Activated CD4-positive, CD25-positive, alpha-beta regulatory T cell treated with anti-CD3 and anti-CD28 coated beads, Interleukin-2, amount 50 U/mL, for 72 hours (primary cell): ENCODE data around the gene BCL2L13.

Source experiments
- DNase-seq: peaks from one replicate; pipeline ENCODE4 v3.0.0; 2021

Gene BCL2L13

GRCh38 chr22:17767233-17768065 lies 128.9 kb downstream of the BCL2L13 start:
- peak; percentile 58 for DNase-seq

GRCh38 chr22:17769013-17769715 lies 130.6 kb downstream of the BCL2L13 start:
- no peak for DNase-seq

DNA sequence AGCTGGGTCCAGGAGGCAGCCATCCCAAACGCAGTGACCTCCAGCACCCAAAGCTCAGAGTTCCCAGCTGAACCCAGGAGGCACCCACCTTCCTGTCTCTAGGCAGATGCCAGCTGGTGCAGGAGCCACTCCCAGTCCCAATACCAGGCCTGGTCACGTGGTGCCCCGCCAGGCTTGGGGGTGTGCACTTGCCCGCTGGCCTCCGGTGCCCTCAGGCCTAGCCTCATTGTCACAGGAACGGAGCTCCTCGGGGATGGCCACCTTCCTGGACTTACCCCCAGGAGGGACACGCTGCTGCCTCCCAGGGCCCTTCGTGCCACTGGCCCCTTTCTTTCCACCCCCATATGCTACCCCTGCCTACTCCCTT lies 131.1 kb downstream of the BCL2L13 start:
- DNase-seq: no peak

DNA sequence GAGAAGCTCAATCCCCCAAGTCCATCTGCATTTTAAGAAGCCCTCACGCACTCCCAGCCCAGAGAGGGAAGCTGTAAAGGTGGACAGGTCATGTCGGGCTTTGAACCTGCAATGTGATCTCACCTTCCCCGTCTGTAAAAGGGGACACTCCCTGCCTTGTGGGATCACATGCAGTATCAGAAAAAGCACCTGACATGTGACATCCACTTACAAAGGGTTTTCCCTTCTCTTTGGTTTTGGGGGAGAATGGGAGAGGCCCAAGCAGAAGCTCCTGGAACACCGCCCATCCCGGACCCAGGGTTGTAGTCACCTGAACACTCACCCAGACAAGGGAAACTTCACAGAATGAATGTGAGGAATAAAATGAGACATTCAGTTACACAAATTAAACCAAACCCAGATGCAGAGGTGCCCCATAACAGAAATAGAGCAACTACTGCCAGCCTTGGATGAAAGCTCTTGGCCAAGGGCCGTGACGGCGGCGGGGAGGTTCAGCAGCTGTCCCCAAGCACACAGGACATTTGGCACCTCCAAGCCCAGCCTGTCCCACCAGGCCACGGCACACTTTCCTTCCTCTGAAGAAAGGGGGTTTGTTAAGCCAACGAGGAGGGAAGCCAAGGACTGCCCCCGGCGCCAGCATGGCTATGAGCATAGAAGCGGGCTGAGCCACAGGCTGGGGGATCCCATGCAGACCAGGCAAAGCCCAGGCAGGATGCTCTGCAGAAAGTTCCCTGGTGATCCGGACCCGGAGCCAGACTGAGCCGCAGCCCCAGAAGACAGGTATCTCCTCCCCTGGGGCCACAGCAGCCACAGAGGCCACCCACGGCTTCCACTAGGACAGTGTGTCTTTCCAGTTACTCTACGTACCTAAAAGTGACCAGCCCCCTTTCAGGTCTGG lies 131.9 kb downstream of the BCL2L13 start:
- no peak for DNase-seq

DNA sequence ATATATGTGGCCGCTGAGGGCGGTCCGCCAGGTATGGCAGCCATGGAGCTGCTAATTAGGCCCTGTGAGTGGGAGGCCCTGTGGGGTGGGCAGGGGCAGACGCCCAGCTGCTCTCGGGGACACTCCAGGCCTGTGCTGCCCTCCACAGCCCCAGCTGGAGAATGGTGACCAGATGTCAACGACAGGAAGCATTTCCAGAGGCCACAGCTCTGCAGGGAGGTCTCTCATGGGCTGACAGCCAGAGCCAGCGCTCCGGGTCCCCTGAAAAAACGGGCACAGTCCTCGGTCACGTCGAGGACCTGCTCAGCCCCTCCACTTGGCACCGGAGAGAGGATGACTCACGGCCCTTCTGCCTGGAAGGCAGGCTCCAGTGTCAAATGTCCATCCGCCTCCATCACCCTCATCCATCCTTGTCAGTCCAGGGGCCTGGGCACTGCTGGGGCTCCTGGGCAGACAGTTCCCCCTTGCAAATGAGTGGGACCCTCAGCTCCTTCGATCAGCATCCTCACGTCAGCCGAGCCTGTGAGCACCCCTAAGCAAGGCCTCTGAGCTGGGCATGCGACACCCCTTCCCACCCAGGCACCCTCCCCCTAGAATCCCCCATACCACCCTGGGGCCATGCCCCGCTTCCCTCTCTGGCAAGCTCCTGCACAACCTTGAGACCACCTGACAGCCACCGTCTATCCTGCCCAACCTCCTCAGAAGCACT lies 133.8 kb downstream of the BCL2L13 start:
- no peak for DNase-seq

DNA sequence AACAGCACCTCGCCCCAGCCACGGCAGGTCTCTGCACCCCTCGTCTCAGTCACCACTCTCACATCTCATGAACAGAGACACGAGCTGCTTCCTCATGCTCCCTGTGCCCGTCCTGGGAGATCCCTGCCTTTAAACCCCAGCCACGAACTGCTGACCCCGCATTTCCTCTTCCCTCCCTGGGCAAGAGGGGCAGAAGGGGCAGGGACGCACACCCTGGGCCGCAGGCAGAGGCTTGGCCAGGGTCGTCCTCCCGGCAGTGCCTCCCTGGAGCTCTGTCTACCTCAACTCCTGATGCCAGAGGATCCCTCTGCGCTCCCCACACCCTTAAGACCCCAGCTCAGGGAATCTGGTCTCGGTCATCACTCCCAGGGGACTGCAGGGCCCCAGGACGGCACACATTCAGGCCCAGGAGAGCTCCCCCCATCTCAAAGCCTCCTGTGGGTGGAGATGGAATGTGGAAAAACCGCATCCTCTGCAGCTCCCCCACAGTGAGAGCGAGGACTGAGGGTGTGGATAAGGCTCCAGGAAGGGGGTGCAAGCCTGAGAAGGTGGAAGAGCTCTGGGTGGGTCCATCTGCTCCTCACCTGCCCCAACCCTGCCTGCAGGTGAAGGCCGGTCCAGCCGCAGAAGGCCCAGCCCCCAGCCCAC lies 134.5 kb downstream of the BCL2L13 start:
- no peak for DNase-seq

GRCh38 chr22:17773606-17774205 lies 135.1 kb downstream of the BCL2L13 start:
- DNase-seq: peak; percentile 70

DNA sequence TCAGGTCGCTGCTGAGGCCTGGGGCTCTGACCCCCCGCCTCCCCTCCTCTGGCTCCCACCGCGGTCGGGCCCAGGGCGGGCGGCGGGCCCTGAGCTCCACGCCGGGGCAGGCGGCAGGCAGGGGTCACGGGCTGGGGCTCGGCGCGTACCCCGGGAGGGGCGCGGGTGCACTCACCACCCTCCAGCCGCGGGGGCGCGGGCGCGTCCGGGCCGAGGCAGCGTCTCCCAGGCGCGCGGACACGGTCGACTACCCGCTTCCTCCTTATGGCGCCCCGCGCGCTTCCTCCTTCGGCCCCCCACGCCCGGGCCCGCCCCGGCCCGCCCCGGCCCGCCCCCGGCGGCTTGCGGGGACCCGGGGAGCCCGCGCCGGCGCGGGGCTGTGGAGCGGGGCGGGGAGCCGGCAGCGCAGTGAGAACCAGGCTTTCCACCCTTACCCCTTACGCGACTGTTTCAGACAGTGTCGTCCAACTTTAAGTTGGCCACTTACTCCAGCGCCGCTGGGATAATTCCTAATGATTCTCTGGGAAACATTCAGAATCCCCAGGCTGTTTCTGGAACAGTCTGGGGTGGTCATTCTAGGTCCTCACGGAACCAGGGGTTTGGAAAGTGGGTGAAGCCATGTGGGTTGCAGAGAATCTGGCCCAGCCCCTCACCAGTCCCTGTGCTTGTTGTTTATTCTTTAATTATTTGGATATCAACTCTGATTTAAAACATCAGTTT lies 135.8 kb downstream of the BCL2L13 start, which contains the start of gene BID:
BID (minus strand) TSS at position 264 of the 720 bp plus-strand sequence. CDS start 24,353 bp downstream, outside the sequence.
- no peak for DNase-seq

GRCh38 chr22:17774926-17775685 lies 136.5 kb downstream of the BCL2L13 start:
- DNase-seq: no peak

- no peak for DNase-seq
Observed at GRCh38 chr22:17775781-17776465, 137.4 kb downstream of the BCL2L13 start.

DNA sequence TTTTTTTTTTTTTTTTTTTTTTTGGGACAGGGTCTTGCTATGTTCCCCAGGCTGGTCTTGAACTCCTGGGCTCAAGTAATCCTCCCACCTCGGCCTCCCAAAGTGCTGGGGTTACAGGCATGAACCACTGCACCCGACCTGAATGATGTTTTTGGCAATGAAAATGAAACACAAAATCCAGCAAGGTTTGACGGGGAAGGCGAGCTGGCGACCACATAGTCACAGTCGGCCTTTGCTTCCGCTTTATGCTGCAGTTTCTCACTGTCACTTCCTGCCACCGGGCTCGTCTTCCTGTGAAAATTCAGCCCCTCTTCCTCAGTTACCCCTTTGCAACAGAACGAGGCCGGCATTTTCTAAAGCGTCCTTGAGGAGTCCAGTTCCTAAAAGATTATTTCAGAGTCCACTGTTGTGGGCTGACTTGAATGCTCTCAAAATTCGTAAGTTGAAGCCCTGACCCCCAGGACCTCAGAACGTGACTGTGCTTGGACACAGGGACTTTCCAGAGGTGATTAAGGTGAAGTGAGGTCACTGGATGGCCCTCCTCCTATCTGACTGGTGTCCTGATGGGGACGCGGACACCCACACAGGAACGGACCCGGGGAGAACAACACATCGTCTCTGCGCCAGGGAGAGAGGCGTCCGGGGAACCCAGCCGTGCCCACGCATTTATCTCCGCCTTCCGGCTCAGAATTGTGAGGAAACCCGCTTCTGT lies 138.6 kb downstream of the BCL2L13 start:
- peak; percentile 66 for DNase-seq

GRCh38 chr22:17777717-17778044 lies 139.1 kb downstream of the BCL2L13 start:
- DNase-seq: no peak

DNA sequence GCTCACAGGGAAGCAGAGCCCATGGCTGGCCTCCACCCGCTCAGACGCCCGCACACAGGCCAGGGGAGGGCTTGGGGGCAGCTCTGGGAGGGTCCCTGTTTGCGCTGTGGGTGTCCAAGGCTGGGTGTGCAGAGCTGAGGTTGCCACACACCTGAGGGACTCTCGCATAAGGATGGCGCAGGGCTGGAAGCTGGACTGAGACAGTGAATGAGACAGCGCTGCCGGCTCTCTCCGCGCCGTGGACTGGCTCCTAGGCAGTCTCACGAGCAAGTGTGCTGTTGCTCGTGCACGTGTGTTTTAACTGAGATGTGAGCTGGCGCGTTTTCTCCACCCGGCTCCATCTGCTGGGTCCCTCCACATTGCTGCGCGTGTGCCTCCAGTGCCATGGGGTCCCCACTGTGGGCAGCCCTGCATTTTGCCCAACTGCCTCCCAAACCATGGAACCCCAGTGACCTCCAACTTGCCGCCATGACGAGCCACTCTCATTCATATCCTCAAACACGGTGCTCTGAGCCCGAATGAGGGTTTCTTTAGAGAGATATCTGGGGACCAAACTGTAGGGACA lies 139.9 kb downstream of the BCL2L13 start:
- no peak for DNase-seq

- DNase-seq: no peak
Observed at GRCh38 chr22:17779286-17780115, 140.9 kb downstream of the BCL2L13 start.

DNA sequence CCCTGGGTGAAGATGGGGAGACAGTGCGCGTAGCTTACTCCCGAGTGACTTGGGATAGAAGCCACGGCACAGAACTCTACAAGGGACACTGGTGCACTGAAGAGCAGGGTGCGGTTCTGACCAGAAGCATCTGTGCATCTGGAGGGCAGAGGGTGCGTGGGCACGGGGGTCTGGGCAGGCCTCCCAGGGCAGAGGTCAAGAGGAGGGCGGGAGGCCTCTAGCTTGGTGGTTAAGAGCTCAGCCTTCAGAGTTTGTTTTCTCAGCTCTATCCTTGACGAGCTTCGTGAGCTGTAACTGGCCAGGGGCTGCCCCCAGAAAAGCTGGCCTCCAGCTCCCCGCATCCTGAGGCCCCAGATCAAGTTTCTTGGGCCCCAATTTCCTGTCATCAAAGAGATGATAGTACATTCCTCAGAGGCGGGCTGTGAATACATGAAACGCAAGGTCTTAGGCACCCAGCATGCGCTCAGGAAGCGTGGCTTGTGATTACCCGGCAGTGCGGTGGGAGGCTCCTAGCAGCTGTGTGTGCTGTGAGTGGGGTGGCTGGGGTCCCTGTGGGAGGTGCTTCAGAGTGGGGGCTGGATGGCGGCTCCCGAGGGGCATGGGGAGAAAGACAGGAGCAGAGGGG lies 141.7 kb downstream of the BCL2L13 start:
- no peak for DNase-seq
